B cell (primary cell): Measurements from ENCODE around the gene FBXO48. TPM values are rescaled to one million over a fixed set of nuclear protein-coding genes. Genes with fewer than 3 reads are reported as not detected.

Source experiments
- ATAC-seq: fragments of 200-7000 bp; cut with Tn5 transposase; one replicate; pipeline ENCODE4 v1.10.0; 2021; ENCODE audit warnings: low read depth, mild to moderate bottlenecking, moderate number of reproducible peaks, moderate library complexity
- CTCF ChIA-PET: fragments of 350-600 bp; sonication (Branson Sonifier 250); formaldehyde crosslinking; loops from one replicate; lab custom pipeline; 2021; ENCODE audit warnings: antibody characterized with exemption, inconsistent platforms; lab: Charles Lee
- POLR2A ChIA-PET: fragments of 350-600 bp; sonication (Branson Sonifier 250); formaldehyde crosslinking; loops from one replicate; lab custom pipeline; 2021; ENCODE audit warnings: antibody characterized with exemption; lab: Charles Lee
- DNase-seq: peaks from one replicate; pipeline ENCODE4 v3.0.0; 2013
- H2AFZ ChIP-seq: 2 replicates; pipeline ENCODE4 v1.6.1; 2012; ENCODE audit warnings: mild to moderate bottlenecking, low read depth, low read length; ENCODE audit not compliant: insufficient read depth, poor library complexity, severe bottlenecking
- H3K27ac ChIP-seq, 2 donors: 1 replicate in 1 of 2; 2 replicates in 1 of 2; pipeline ENCODE4 v1.5.1; 2012 to 2013; ENCODE audit warnings: low read length in 2 of 2, mild to moderate bottlenecking in 2 of 2, moderate library complexity in 1 of 2
- H3K27me3 ChIP-seq, 4 experiments: fragments of 200-600 bp in 1 of 4; sonication (generic) in 1 of 4; replicated peaks in 1 of 4; 1 replicate in 2 of 4; 2 replicates in 2 of 4; pipeline versions ENCODE4 v1.6.1 to v1.7.0; 2013 to 2016; ENCODE audit warnings: low read length in 3 of 4, mild to moderate bottlenecking in 2 of 4, mixed read lengths in 1 of 4, moderate library complexity in 1 of 4; ENCODE audit not compliant: insufficient read depth in 4 of 4, control insufficient read depth in 3 of 4; ENCODE audit errors: control extremely low read depth in 1 of 4
- H3K36me3 ChIP-seq, 2 experiments: replicated peaks in 1 of 2; 1 replicate in 1 of 2; 2 replicates in 1 of 2; pipeline versions ENCODE4 v1.6.1 to v1.7.1; 2013; ENCODE audit warnings: low read length in 1 of 2; ENCODE audit not compliant: insufficient read depth in 2 of 2, control insufficient read depth in 1 of 2; ENCODE audit errors: control extremely low read depth in 1 of 2, extremely low read depth in 1 of 2
- H3K4me1 ChIP-seq, 2 donors: fragments of 200-600 bp in 1 of 2; sonication (generic) in 1 of 2; 1 replicate in 1 of 2; 2 replicates in 1 of 2; pipeline versions ENCODE4 v1.5.1 to v1.6.1; 2013 to 2017; ENCODE audit warnings: low read length in 2 of 2; ENCODE audit not compliant: control insufficient read depth in 2 of 2, insufficient read depth in 2 of 2
- H3K4me2 ChIP-seq: replicated peaks from 2 replicates; pipeline ENCODE3; 2012; ENCODE audit warnings: mild to moderate bottlenecking, low read depth, low read length; ENCODE audit not compliant: poor library complexity, severe bottlenecking
- H3K4me3 ChIP-seq, 5 experiments: fragments of 200-600 bp in 1 of 5; sonication (generic) in 1 of 5; 1 replicate in 3 of 5; 2 replicates in 2 of 5; pipeline versions ENCODE4 v1.5.1 to v1.7.0; 2011 to 2016; ENCODE audit warnings: low read length in 4 of 5, mild to moderate bottlenecking in 4 of 5, low read depth in 2 of 5, control low read depth in 1 of 5, moderate library complexity in 1 of 5; ENCODE audit not compliant: insufficient read depth in 1 of 5; ENCODE audit errors: control extremely low read depth in 1 of 5, extremely low read depth in 1 of 5
- H3K79me2 ChIP-seq: fragments of 200-600 bp; sonication (generic); one replicate; pipeline ENCODE4 v1.6.0; 2016; ENCODE audit warnings: low read length; ENCODE audit not compliant: control insufficient read depth, insufficient read depth
- H3K9ac ChIP-seq: fragments of 200-600 bp; sonication (generic); 2 replicates; pipeline ENCODE4 v1.6.1; 2017; ENCODE audit warnings: mild to moderate bottlenecking, low read length, moderate library complexity
- H3K9me3 ChIP-seq, 3 donors: one replicate each; pipeline versions ENCODE4 v1.6.1 to v1.7.1; 2013; ENCODE audit warnings: low read length in 2 of 3; ENCODE audit not compliant: control insufficient read depth in 2 of 3, insufficient read depth in 1 of 3; ENCODE audit errors: control extremely low read depth in 1 of 3
- H4K20me1 ChIP-seq: 2 replicates; pipeline ENCODE4 v1.6.0; 2012; ENCODE audit warnings: mild to moderate bottlenecking, low read length; ENCODE audit not compliant: insufficient read depth, control insufficient read depth, poor library complexity, severe bottlenecking
- H3K27ac Mint-ChIP-seq: one replicate; pipeline ENCODE4 v1.8.0; 2021; ENCODE audit warnings: mixed read lengths
- H3K27me3 Mint-ChIP-seq: one replicate; pipeline ENCODE4 v1.8.0; 2021; ENCODE audit warnings: mixed read lengths
- H3K4me1 Mint-ChIP-seq: one replicate; pipeline ENCODE4 v1.8.0; 2021; ENCODE audit warnings: mixed read lengths
- H3K4me3 Mint-ChIP-seq: one replicate; pipeline ENCODE4 v1.8.0; 2021; ENCODE audit warnings: mixed read lengths
- H3K9me3 Mint-ChIP-seq: one replicate; pipeline ENCODE4 v1.8.0; 2022; ENCODE audit warnings: mixed read lengths; ENCODE audit not compliant: insufficient read depth
- CTCF ChIP-seq: fragments of 200-600 bp; IDR thresholded peaks from one replicate; pipeline ENCODE4 v1.8.0; 2022; ENCODE audit warnings: antibody characterized with exemption, mild to moderate bottlenecking
- EZH2 ChIP-seq: IDR thresholded peaks from 2 replicates; pipeline ENCODE4 v1.6.1; 2012; ENCODE audit warnings: borderline replicate concordance, low read depth, mild to moderate bottlenecking, moderate library complexity, low read length; ENCODE audit not compliant: insufficient read depth, poor library complexity, severe bottlenecking
- WGBS: methylation state at CpG from one replicate; pipeline ENCODE4 v1.1.5; 2013; ENCODE audit warnings: missing lambda C conversion rate; ENCODE audit not compliant: insufficient coverage; 5-methylcytosine and 5-hydroxymethylcytosine counted together
- intact Hi-C: fragments of 100-400 bp; cut with micrococcal nuclease; formaldehyde crosslinking; loops from one replicate; pipeline ENCODE4 v1.10.0; 2022
- polyA plus RNA-seq: library from polyadenylated mRNA; depleted of rRNA; stranded (reverse); fragments of >200 nt; gene quantifications from 2 replicates; pipeline ENCODE4 v1.2.3, GENCODE V29; 2012
- total RNA-seq, 2 donors: library from RNA; stranded (reverse); fragments of 120-200 nt in 1 of 2; gene quantifications; 1 replicate in 1 of 2; 2 replicates in 1 of 2; pipeline versions ENCODE4 v1.2.3 to v1.2.4, GENCODE V29; 2013 to 2022

The FBXO48 gene
- total and polyA plus RNA-seq, 2 donors (not counting 1 experiment from before 2014, with no cell fraction given), result 1.5 to 3.2 TPM

GRCh38 chr2:68516051-68516955 is 49.2 kb upstream of the FBXO48 start:
- Mint-ChIP-seq H3K4me1 (no peaks in the 10 kb centered on the region), H3K9me3 (peaks cover 7% of the 10 kb centered on the region), H3K27ac (no peak overlapping the region), H3K4me3 (no peak overlapping the region), H3K27me3 (no peaks in the 10 kb centered on the region)
- Histone ChIP-seq H4K20me1 (no peaks in the 10 kb centered on the region), H3K4me1 (no peaks in the 10 kb centered on the region), H3K4me3 (no peak overlapping the region), H3K27ac (no peak overlapping the region), H3K79me2 (no peaks in the 10 kb centered on the region), H3K9me3 (no peaks in the 10 kb centered on the region), H3K36me3 (no peaks in the 10 kb centered on the region), H3K27me3 (no peaks in the 10 kb centered on the region), H3K4me2 (no peak overlapping the region), H3K9ac (no peak overlapping the region), H2AFZ (no peak overlapping the region)
- intact Hi-C loops, result loop anchor here (5.0 kb wide), 1 partner anchor 64 kb away; no protein-coding TSS in a partner anchor
- ChIA-PET POLR2A (no interaction called here), CTCF (no interaction called here)
- DNase-seq, result no peak
- ATAC-seq, result no peak
- WGBS, result no CpG with 5 or more reads among the region's 5 CpGs
- no peak for TF ChIP-seq CTCF
- no peak for TF ChIP-seq EZH2

- Mint-ChIP-seq H3K4me3 (no peak overlapping the region), H3K4me1 (no peaks in the 10 kb centered on the region), H3K9me3 (peaks cover 7% of the 10 kb centered on the region), H3K27ac (no peak overlapping the region), H3K27me3 (no peaks in the 10 kb centered on the region)
- Histone ChIP-seq H3K79me2 (no peaks in the 10 kb centered on the region), H3K27ac (no peak overlapping the region), H3K4me3 (no peak overlapping the region), H3K9me3 (no peaks in the 10 kb centered on the region), H4K20me1 (no peaks in the 10 kb centered on the region), H3K27me3 (no peaks in the 10 kb centered on the region), H3K36me3 (no peaks in the 10 kb centered on the region), H3K4me2 (no peak overlapping the region), H3K4me1 (no peaks in the 10 kb centered on the region), H3K9ac (no peak overlapping the region), H2AFZ (no peak overlapping the region)
- ATAC-seq (no peak), DNase-seq (no peak)
- ChIA-PET CTCF (no interaction called here), POLR2A (no interaction called here)
- 100% methylated on average over 1 of the region's 2 CpGs for WGBS
- no peak for TF ChIP-seq EZH2
- TF ChIP-seq CTCF, result no peak
- intact Hi-C loops, result no loop called here
Observed at GRCh38 chr2:68514316-68514929, 47.3 kb upstream of the FBXO48 start.
